GM19025 (cell line): Measurements from ENCODE around the gene KNCN.

Experiments used
- ATAC-seq: cut with Tn5 transposase; IDR thresholded peaks from one replicate; pipeline ENCODE4 v1.9.1; 2021; ENCODE audit warnings: mild to moderate bottlenecking, low read depth, moderate library complexity; ENCODE audit not compliant: unreplicated experiment

KNCN gene

DNA sequence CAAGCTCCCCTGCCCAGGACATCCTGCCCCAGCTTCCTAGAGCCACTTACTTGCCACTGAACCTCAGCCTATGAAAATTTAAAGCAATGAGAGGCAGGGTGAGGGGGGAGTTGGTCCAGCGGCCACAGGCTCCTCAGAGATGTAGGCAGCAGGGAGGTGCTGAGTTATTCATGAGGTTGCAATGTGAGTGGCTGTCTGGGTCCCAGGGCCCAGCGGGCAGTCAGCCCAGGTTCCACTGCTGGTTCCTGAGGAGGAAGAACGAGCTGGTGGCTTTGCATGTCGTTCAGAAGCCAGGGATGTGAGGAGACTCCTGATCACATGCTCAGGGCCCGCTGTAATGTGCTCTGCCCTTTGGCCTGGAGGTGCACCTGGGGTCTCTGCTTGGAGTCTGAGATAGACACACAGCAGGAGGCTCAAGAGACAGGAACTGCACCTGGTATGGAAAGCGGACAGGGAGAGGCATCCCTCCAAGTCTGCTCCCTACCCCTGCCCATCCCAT, at the start of gene KNCN:
Gene KNCN (minus strand): TSS at position 51 of the 499 bp plus-strand sequence. CDS start 432 bp downstream, outside the sequence.
- no peak for ATAC-seq

- no peak for ATAC-seq
Observed at GRCh38 chr1:46599059-46599970, 47.9 kb upstream of the KNCN start.

DNA sequence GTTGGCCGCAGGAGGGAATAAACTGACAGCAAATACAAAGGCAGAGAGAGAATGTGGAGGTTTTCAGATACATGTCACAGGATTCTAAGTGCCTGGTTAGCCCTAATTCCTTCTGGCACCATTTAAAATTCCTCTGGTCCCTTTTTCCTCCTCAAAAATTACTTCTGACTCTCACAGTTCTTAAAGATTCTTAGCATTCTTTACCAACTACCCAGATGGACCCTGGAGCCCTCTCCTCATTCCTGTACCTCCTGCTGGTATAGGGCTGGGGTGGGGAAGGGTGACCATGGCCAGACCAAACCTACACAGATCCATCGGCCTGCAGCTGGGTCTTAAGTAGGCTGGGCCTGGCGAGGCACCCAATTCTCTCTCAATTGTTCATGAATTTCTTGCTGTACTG, 45.4 kb upstream of the KNCN start:
- ATAC-seq, result no peak

DNA sequence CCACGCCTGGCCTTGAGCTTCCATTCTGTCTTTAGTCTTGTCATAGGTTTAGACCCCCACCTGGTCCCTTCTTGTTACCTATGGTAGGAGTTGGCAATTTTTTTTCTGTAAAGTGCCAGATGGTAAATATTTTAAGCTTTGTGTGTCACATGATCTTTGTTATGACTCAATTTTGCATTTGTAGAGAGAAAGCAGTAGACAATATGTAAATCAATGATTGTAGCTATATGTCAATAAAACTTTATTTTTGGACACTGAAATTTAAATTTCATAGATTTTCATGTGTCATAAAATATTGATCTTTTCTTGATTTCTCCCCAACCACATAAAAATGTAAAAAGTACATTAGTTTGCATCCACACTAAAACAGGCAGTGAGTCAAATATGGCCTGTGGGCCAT, 44.6 kb upstream of the KNCN start:
- ATAC-seq, result no peak

DNA sequence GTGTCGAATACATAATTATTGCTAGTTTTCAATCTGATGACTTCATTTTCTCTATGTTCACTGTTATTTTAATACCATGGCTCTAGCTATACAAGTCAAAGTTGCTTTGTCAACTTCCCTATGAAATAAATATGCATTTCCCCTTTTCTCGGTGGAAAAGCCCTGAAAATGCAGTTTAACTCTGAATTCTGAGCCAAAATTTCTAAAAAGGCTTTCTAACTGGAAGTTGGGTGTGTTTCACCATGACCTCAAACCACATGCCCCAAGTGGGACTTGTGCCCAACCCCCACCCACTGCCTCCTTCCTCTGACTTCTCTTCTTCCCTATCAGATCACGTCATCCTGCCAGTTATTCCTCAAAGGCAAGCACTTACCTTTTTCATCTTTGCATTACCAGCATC, 43.7 kb upstream of the KNCN start:
- no peak for ATAC-seq

DNA sequence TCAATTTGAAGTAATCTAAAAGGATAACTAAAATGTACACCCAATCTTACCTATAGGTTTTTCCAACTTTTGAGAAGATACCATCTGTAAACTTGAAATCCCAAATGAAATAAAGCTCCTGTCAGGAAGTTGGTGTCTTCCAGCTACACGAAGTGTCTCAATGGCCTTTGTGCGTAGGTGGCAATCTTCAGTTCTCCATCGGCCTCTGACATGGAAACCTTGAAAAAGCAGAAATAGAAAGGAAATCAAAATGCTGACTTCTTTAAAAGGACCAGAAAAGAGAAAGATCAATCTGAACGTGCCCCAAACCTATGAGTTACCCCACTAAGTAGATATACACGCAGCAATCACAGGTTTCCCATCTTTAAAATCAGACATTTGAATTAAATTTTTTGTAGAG, 42.6 kb upstream of the KNCN start:
- no peak for ATAC-seq

DNA sequence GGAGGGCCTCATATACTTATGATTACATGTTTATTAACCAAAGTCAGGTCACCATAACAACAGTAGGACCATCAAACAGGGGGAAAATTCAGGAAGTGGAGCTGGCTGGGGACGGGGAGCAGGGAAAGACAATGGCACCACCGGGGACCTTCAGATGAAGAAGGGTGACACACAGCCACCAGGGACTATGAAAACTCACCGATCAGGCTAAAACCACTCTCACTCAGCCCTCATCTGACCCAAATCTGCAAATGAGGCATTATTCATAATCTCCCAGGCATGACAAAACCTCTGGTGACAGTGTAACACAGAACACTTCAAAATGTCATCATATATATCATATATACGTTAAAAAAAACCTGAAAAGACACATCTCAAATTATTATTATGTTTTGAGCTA, 41.4 kb upstream of the KNCN start:
- ATAC-seq, result no peak

DNA sequence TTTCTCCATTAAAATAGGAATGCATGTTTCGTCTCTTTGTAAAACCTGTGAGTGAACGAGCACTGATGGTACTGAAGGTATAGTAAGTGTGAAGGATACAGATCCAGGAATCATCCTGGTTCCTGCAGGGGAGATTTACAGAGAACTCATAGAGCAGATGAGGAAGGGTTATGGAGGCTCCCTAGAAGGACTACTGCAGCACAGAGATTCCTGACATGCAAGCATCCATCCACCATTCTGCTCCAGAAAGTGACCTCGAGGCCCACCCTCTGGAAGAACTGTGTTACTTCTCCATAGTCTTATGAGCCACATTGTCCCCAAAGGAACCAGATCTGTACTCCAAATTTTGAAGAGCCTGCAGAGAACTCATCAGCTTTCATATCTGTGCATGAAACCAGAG, 38.1 kb upstream of the KNCN start:
- no peak for ATAC-seq

GRCh38 chr1:46587069-46587468, 35.6 kb upstream of the KNCN start:
- no peak for ATAC-seq

DNA sequence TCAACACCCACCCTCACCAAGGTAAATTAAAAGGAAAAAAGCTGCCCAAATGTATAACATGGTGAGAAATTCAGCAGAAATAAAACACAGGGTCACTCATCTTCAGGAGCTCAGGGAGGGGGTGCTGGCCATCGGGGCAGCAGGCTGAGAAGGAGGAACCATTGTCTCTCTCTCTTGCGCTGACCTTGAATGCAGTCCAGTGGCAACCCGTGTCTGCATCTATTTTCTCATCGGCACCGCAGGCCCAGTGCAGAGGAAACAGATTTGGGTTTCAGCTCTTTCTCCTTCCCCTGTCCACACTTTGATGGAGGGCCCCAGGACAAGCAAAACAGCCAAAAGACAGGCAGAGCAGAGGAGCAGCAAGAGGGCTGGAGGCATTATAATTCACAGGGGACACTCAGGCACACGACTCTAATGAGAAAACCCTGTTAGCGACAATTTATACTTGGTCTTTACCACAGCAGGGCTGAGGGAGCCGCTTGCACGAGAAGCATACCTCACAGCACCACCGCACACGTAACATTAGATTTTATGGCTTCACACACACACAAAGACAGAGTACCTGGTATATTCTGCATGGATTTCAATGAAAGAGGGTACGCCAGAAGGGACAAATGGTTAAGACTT, 34.0 kb upstream of the KNCN start:
- no peak for ATAC-seq

GRCh38 chr1:46583494-46583893, 32.0 kb upstream of the KNCN start:
- ATAC-seq, result no peak

DNA sequence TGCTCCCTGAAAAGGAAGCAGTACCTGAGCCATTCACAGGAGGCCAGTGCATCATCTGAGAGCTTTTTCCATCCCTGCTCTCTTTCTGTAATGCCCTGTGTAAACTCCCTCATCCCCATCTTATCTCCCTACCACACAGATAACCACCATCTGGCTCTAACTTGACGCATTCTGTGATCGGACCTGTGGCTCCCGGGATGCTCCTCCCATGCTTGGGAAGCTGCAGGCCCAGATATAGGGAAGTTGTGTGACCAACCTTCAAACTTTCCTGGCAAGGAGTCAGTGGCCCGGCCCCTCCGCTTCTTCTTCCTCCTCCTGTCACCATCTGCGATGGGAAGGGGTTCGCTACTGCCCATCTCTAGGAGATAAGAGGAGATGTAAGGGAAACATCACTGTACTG, 31.5 kb upstream of the KNCN start:
- ATAC-seq, result no peak

DNA sequence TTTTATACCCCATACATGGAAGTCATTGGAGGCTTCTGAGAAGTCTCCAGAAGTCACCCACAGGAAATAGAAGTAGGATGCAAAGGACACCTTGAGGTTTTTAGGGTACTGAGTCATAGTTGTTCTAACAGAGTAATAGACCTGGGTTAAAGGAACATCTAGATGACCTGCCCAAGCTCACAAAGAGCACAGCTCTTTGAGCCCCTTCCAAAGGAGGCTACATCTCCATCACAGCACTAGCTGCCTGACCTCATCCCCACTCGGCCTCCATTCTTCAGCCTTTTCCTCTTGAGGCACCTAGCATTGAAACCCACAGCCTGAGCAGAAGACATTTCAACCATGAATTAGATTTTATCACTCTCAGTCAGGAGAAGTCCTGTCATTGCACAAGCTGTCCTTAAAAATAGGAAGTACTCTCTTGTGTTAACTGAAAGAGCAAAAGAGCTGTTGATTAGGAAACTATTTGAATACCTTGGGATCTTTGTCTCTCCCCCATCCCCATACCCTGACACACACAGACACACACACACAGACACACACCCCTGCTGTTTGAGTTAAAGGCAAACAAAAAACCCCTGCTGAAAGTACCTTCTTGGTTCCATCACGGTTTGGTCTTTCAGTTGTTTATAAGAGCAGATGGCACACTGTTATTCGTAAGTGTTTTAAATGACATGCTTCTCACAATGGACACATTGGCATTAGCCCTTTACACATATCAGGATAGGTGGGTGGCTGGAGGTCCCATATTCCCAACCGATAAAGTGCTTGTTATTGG, 30.4 kb upstream of the KNCN start:
- ATAC-seq, result no peak

DNA sequence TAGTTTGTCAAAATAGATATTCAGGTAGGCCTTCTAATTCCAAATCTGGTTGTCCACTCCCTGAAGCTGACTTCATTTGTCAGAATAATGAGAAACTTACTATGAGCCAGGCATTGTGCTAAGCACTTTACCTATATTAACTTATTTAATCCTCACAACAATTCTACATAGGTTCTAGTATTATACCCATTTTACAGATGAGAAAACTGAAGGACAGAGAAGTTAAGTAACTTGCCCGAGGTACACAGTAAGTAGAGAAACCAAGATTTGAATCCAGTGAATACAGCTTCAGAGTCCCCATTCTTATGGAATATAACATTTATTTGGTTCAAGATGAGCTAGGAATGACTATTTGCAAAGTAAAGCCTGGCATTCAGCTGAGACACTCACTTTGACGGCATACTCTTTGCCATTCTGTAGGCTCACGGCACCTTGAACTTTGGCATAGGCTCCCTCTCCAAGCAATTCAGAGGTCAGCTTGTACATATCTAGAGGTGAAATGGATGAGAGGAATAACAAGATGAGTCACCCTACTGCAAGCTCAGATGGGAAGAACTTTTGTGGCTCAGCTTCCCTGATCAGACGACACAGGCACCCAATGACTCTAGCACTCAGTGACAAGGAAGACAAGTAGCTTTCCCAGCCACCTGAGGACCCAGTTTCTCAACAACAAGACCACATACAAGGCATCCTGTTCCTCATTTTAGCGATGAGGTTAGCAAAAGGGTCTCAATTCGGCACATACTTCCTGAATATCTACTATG, 28.9 kb upstream of the KNCN start:
- no peak for ATAC-seq

GRCh38 chr1:46577671-46578070, 26.2 kb upstream of the KNCN start:
- no peak for ATAC-seq

- ATAC-seq, result no peak
Observed at GRCh38 chr1:46576596-46576995, 25.1 kb upstream of the KNCN start.

DNA sequence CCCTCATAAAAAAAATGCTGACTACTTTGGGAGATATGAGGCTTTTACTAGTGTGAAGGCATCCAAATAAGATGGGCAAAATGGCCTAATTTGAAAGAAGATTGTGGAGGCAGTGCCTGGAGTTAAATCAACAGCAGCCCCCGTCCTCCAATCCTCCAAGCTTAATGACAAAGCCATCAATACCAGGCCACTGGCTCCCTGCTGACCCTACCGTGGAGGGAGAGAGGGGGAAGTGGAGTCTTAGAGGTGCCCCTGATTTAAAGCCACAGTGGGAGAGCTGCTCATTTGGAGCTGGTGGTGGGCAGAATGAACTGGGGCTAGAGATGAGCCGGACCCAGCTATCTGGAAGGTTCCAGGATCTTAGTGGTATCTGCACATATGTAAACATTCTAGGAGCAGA, 24.3 kb upstream of the KNCN start:
- ATAC-seq, result no peak

- no peak for ATAC-seq
Observed at GRCh38 chr1:46575300-46575699, 23.9 kb upstream of the KNCN start.

- ATAC-seq, result no peak
Observed at GRCh38 chr1:46571691-46572225, 20.3 kb upstream of the KNCN start.
